Retinal pigment epithelial cell (primary cell): ENCODE measurements around the gene CPN1.

Source experiments
- DNase-seq: peaks from one replicate; pipeline ENCODE4 v3.0.0-alpha.2; 2010; ENCODE audit warnings: low read depth
- H3K4me3 ChIP-seq: 2 replicates; pipeline ENCODE4 v1.5.1; 2011; ENCODE audit warnings: mild to moderate bottlenecking, low read length, control low read depth, moderate library complexity
- TF ChIP-seq, protein P1 (sequence below): conservative IDR thresholded peaks from 2 replicates; pipeline ENCODE4 v1.5.1; 2011; ENCODE audit warnings: low read depth, low read length, control low read depth, inconsistent platforms

CPN1 gene

GRCh38 chr10:100024748-100025147, 56.9 kb downstream of the CPN1 start:
- H3K4me3 ChIP-seq, result no peak overlapping the region
- TF ChIP-seq, protein P1, sequence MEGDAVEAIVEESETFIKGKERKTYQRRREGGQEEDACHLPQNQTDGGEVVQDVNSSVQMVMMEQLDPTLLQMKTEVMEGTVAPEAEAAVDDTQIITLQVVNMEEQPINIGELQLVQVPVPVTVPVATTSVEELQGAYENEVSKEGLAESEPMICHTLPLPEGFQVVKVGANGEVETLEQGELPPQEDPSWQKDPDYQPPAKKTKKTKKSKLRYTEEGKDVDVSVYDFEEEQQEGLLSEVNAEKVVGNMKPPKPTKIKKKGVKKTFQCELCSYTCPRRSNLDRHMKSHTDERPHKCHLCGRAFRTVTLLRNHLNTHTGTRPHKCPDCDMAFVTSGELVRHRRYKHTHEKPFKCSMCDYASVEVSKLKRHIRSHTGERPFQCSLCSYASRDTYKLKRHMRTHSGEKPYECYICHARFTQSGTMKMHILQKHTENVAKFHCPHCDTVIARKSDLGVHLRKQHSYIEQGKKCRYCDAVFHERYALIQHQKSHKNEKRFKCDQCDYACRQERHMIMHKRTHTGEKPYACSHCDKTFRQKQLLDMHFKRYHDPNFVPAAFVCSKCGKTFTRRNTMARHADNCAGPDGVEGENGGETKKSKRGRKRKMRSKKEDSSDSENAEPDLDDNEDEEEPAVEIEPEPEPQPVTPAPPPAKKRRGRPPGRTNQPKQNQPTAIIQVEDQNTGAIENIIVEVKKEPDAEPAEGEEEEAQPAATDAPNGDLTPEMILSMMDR, result no peak
- no peak for DNase-seq

DNA sequence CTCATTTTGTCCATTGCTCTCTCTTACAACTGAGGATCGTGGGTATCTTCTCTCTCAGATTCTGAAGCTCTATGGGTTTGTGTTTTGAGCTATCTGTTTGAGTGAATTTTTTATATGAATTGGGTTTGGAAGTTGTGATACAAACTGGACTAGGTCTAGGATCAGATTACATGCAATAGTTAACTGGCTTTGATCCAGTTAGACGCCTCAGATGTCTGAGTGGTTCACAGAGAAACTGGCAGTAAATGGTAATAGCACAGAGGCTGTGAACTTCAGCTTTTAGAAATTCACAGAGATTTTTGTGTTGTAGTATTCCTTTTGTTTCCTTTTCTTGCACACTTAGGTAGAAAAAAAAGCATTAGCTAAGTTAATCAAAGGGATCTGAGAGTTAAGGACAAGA, 59.3 kb downstream of the CPN1 start:
- no peak overlapping the region for H3K4me3 ChIP-seq
- TF ChIP-seq, protein P1, result no peak
- DNase-seq, result no peak

DNA sequence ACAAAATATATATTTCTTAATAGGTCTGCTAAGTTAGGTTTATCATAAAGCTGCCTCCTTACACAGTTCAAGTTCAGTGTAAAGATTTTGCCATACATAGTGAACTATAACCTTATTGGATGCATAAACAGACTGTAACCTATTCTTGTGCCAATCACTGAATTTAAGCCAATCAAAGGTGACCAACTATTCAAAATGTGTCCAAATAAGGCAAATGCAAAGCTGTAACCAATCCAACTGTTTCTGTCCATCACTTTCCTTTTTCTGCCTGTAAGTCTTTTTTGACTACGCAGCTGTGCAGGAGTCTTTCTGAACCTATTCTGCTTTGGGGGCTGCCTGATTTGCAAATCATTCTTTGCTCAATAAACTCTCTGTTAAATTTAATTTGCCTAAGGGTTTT, 60.3 kb downstream of the CPN1 start:
- DNase-seq, result no peak
- H3K4me3 ChIP-seq, result no peak overlapping the region
- TF ChIP-seq, protein P1, result no peak

DNA sequence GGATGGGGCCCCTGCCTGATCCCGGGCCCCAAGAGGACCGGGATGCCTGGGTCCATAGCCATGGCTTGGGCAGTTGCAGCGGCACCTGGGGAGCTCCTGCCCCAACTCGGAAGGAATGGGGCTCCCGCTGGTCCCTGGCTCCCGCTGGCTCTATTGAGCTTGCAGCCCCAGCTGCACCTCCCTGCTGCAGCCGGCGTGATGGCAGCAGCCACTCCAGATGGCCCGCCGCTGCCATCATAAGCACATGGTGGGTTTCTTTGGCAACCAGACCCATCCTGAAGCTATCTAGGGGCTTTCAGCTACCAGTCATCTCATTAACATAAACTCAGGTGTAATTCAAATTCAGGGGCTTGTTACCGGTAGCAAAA, 60.8 kb downstream of the CPN1 start:
- H3K4me3 ChIP-seq, result no peak overlapping the region
- TF ChIP-seq, protein P1, result no peak
- DNase-seq, result no peak

DNA sequence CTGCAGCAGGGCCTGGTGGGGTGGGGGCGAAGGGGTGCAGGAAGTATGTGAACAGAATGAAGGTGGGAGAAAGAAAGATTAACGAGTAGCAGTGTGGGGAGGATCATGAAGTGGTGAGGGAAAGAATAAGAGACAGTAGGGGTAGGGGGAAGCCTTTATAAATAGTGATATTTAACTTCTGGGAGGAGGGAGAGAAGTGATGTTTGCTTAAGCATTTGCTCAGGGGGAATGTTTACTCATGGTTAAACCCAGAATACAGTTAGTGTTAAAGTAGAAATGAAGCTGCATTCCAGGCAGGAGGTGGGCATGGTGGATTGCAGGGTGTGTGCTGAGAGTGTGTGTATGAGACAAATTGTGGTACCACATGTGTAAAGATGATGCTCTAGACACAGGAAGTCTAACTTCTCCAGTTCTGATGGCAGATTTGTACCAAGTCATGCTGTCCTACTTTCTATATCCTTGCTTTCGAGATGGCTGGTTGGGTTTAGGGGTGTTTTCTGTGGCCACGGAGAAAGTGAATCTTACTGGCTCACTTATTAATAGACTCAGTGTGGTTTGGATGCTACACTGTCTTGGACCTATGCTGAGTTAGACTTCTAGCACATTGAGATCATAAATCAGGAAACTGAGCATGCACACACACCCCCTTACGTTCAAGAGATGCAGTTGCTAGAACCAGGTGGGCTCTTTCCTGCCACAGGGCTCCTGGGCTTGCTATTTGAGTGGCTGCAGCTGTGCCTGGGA, 61.4 kb downstream of the CPN1 start:
- DNase-seq, result no peak
- no peak overlapping the region for H3K4me3 ChIP-seq
- TF ChIP-seq, protein P1, result no peak

- no peak for DNase-seq
- no peak overlapping the region for H3K4me3 ChIP-seq
- TF ChIP-seq, protein P1, result peak; percentile 17
Measured at GRCh38 chr10:100019787-100020141, 61.9 kb downstream of the CPN1 start.

DNA sequence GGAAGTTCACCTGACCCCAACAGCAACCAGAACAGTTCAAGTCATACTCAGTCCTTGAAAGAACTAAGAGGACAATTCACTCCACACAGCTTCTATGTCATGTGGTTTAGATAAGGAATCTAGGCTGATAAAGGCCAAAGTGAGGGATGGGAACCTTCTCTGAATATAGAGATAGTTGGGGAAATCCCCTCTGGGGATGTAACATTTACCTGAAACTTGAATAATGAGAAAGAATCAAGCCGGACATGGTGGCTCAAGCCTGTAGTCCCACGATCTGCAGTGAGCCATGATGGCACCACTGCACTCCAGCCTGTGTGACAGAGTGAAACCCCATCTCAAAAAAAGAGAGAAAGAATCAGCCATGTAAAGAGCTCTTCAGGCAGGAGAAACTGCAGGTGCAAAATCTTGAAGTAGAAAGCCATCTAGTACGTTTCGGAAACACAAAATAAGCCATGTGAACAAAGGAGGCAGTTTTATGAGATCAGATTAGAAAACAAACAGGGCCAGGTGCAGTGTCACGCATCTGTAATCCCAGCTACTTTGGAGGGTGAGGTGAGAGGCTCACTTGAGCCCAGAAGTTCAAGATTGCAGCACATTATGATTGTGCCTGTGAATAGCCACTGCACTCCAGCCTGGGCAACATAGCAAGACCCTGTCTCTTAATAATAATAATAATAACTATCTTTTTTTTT, 67.5 kb downstream of the CPN1 start:
- DNase-seq, result no peak
- TF ChIP-seq, protein P1, result no peak
- H3K4me3 ChIP-seq, result no peak overlapping the region
